Jurkat, Clone E6-1 (cell line): ENCODE results near the gene DMAP1.

Experiments used
- DNase-seq: peaks from one replicate; pipeline ENCODE4 v3.0.0-alpha.2; 2011; ENCODE audit warnings: low read depth, low spot score
- H3K4me3 ChIP-seq: 2 replicates; pipeline ENCODE4 v1.5.1; 2011; ENCODE audit warnings: mild to moderate bottlenecking, low read length, control low read depth, moderate library complexity

Gene DMAP1

GRCh38 chr1:44267438-44267837 lies 54.2 kb downstream of the DMAP1 start:
- no peak for DNase-seq
- no peak overlapping the region for H3K4me3 ChIP-seq

GRCh38 chr1:44268054-44268453 lies 54.8 kb downstream of the DMAP1 start:
- DNase-seq, result no peak
- H3K4me3 ChIP-seq, result no peak overlapping the region
